HCT116 (cell line): ENCODE measurements around the gene FNDC5. TPM values are rescaled to one million over a fixed set of nuclear protein-coding genes. Genes with fewer than 3 reads are reported as not detected.

Source experiments
- ATAC-seq: fragments of 200-7000 bp; cut with Tn5 transposase; 2 replicates; pipeline ENCODE4 v1.9.1; 2020; ENCODE audit warnings: mild to moderate bottlenecking, moderate library complexity
- BruUV-seq: library from RNA; stranded (reverse); fragments of 400-500 nt; replicated peaks from 2 replicates; lab custom pipeline; 2021; lab: Mats Ljungman, UMichigan
- CTCF ChIA-PET: fragments of 300-600 bp; sonication (Branson Sonifier 250); formaldehyde crosslinking; loops from one replicate; lab custom pipeline; 2021; ENCODE audit warnings: antibody characterized with exemption; lab: Charles Lee
- POLR2A ChIA-PET: fragments of 300-600, 350-600 bp; sonication (Branson Sonifier 250); formaldehyde crosslinking; loops from one replicate; lab custom pipeline; 2021; ENCODE audit warnings: antibody characterized with exemption; lab: Charles Lee
- RAD21 ChIA-PET, 2 experiments: fragments of 300-600 bp; sonication (Branson Sonifier 250); formaldehyde crosslinking; loops; one replicate each; lab custom pipeline; 2023; ENCODE audit warnings: low total read pairs in 2 of 2; ENCODE audit not compliant: uncharacterized antibody in 2 of 2, unreplicated experiment in 2 of 2, low non-redundant PET in 1 of 2; lab: Charles Lee
- DNase-seq: peaks from one replicate; pipeline ENCODE4 v3.0.0-alpha.2; 2010; ENCODE audit warnings: low read depth, low spot score
- H2AFZ ChIP-seq: fragments of 200-600 bp; shearing (Covaris generic), sonication (generic); 2 replicates; pipeline ENCODE4 v1.6.1; 2017; ENCODE audit warnings: low read depth, mixed run types, mixed read lengths, antibody characterized with exemption, low read length; ENCODE audit not compliant: poor library complexity, severe bottlenecking
- H3K27ac ChIP-seq: 2 replicates; pipeline ENCODE4 v1.5.1; 2012; ENCODE audit warnings: low read depth, low read length
- H3K27me3 ChIP-seq: fragments of 200-600 bp; sonication (generic); 2 replicates; pipeline ENCODE4 v1.6.1; 2016; ENCODE audit warnings: mixed run types, low read length, mixed read lengths; ENCODE audit not compliant: insufficient read depth
- H3K36me3 ChIP-seq, 2 experiments: fragments of 200-500 bp in 1 of 2; fragments of 200-600 bp in 1 of 2; sonication (Bioruptor generic) in 1 of 2; sonication (generic) in 1 of 2; 2 replicates each; pipeline versions ENCODE4 v1.5.1 to v1.6.1; 2014 to 2016; ENCODE audit warnings: low read length in 2 of 2, inconsistent platforms in 1 of 2, mixed read lengths in 1 of 2, mixed run types in 1 of 2; ENCODE audit not compliant: insufficient read depth in 2 of 2, control insufficient read depth in 1 of 2
- H3K4me1 ChIP-seq, 2 experiments: fragments of 200-600 bp in 1 of 2; sonication (generic) in 1 of 2; 2 replicates each; pipeline versions ENCODE4 v1.5.1 to v1.6.1; 2012 to 2017; ENCODE audit warnings: low read length in 2 of 2, inconsistent platforms in 1 of 2, mild to moderate bottlenecking in 1 of 2, mixed read lengths in 1 of 2, mixed run types in 1 of 2, moderate library complexity in 1 of 2; ENCODE audit not compliant: insufficient read depth in 2 of 2, control insufficient read depth in 1 of 2
- H3K4me2 ChIP-seq: fragments of 200-600 bp; sonication (generic); 2 replicates; pipeline ENCODE4 v1.6.1; 2017; ENCODE audit warnings: mixed run types, low read length, mixed read lengths
- H3K4me3 ChIP-seq, 2 experiments: fragments of 200-600 bp in 1 of 2; sonication (generic) in 1 of 2; replicated peaks in 1 of 2; 2 replicates each; pipeline ENCODE4 v1.5.1; 2011 to 2016; ENCODE audit warnings: low read length in 2 of 2, control low read depth in 1 of 2, low read depth in 1 of 2, mild to moderate bottlenecking in 1 of 2, mixed read lengths in 1 of 2, mixed run types in 1 of 2
- H3K79me2 ChIP-seq: fragments of 200-600 bp; sonication (generic); 2 replicates; pipeline ENCODE4 v1.6.1; 2017; ENCODE audit warnings: mild to moderate bottlenecking, mixed run types, low read length, moderate library complexity, mixed read lengths; ENCODE audit not compliant: insufficient read depth
- H3K9ac ChIP-seq: fragments of 200-600 bp; sonication (generic); 2 replicates; pipeline ENCODE4 v1.6.1; 2016; ENCODE audit warnings: low read length, mixed read lengths
- H3K9me2 ChIP-seq: fragments of 200-600 bp; sonication (generic), shearing (Covaris generic); 2 replicates; pipeline ENCODE4 v1.6.1; 2017; ENCODE audit warnings: mixed run types, mild to moderate bottlenecking, moderate library complexity; ENCODE audit not compliant: insufficient read depth
- H3K9me3 ChIP-seq, 2 experiments: fragments of 200-500 bp in 1 of 2; fragments of 200-600 bp in 1 of 2; sonication (Bioruptor generic) in 1 of 2; sonication (generic) in 1 of 2; 2 replicates each; pipeline ENCODE4 v1.6.1; 2014 to 2017; ENCODE audit warnings: low read length in 2 of 2, mixed read lengths in 2 of 2, inconsistent platforms in 1 of 2, low read depth in 1 of 2, mild to moderate bottlenecking in 1 of 2, mixed run types in 1 of 2, moderate library complexity in 1 of 2; ENCODE audit not compliant: control insufficient read depth in 1 of 2, insufficient read depth in 1 of 2
- H4K20me1 ChIP-seq: fragments of 200-600 bp; sonication (generic), shearing (Covaris generic); 2 replicates; pipeline ENCODE4 v1.6.1; 2017; ENCODE audit warnings: mixed run types, mild to moderate bottlenecking, moderate library complexity; ENCODE audit not compliant: insufficient read depth
- CBX3 ChIP-seq: IDR thresholded peaks from 2 replicates; pipeline ENCODE4 v1.6.1; 2012; ENCODE audit warnings: low read depth
- EGR1 ChIP-seq: IDR thresholded peaks from 2 replicates; pipeline ENCODE4 v1.6.1; 2012; ENCODE audit warnings: low read depth
- EZH2phosphoT487 ChIP-seq: fragments of 200-600 bp; IDR thresholded peaks from 2 replicates; pipeline ENCODE4 v1.6.1; 2018; ENCODE audit warnings: antibody characterized with exemption, borderline replicate concordance
- FOSL1 ChIP-seq: IDR thresholded peaks from 2 replicates; pipeline ENCODE4 v1.6.1; 2012; ENCODE audit warnings: low read depth
- intact Hi-C: fragments of 100-400 bp; cut with micrococcal nuclease; formaldehyde crosslinking; loops from 2 replicates; pipeline ENCODE4 v1.10.0; 2022
- total RNA-seq: library from RNA; stranded (reverse); gene quantifications from one replicate; pipeline ENCODE4 v1.2.1, GENCODE V29; 2021; ENCODE audit not compliant: unreplicated experiment
- TF ChIP-seq, protein P1 (sequence below): IDR thresholded peaks from 2 replicates; pipeline ENCODE4 v1.6.1; 2011; ENCODE audit warnings: mild to moderate bottlenecking, low read length, moderate library complexity; ENCODE audit not compliant: insufficient replicate concordance; ENCODE audit errors: extremely low read depth
- TF ChIP-seq, protein P2 (sequence below): IDR thresholded peaks from 2 replicates; pipeline ENCODE4 v1.6.1; 2012; ENCODE audit warnings: low read depth

The FNDC5 gene
- total RNA-seq, 1 experiment from 2014 or later: not detected

DNA sequence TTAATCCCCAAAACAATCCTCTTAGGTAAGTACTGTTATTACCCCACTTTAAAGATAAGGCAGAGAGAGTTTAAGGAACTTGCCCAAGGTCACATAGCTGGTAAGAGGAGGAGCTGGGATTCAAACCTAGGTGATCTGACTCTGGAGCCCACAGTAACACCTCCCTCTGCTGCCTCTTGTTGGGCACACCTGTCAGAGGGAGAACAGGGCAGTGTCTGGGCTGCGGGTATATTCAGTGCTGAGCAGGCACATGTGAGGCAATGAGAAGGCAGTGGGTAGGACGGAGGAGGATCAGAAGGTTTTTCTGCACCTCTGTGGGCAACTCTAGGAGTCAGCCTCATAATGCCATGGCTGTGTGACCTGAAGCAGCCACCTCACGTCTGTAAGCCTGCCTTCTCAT lies 17.4 kb upstream of the FNDC5 start:
- TF ChIP-seq, protein P1, sequence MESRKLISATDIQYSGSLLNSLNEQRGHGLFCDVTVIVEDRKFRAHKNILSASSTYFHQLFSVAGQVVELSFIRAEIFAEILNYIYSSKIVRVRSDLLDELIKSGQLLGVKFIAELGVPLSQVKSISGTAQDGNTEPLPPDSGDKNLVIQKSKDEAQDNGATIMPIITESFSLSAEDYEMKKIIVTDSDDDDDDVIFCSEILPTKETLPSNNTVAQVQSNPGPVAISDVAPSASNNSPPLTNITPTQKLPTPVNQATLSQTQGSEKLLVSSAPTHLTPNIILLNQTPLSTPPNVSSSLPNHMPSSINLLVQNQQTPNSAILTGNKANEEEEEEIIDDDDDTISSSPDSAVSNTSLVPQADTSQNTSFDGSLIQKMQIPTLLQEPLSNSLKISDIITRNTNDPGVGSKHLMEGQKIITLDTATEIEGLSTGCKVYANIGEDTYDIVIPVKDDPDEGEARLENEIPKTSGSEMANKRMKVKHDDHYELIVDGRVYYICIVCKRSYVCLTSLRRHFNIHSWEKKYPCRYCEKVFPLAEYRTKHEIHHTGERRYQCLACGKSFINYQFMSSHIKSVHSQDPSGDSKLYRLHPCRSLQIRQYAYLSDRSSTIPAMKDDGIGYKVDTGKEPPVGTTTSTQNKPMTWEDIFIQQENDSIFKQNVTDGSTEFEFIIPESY: no peak
- no peak for TF ChIP-seq CBX3
- TF ChIP-seq, all 23 proteins: peak for 0
- Histone ChIP-seq H3K9me2 (no peaks in the 10 kb centered on the region), H2AFZ (no peak overlapping the region), H3K9ac (no peak overlapping the region), H3K27ac (no peak overlapping the region), H3K27me3 (no peaks in the 10 kb centered on the region), H3K4me2 (no peak overlapping the region), H3K4me3 (no peak overlapping the region), H3K36me3 (no peaks in the 10 kb centered on the region), H4K20me1 (no peaks in the 10 kb centered on the region), H3K79me2 (no peaks in the 10 kb centered on the region), H3K4me1 (peaks cover 0 to 6% of the 10 kb centered on the region in 2 experiments; a peak in 1 of 4 replicates), H3K9me3 (no peaks in the 10 kb centered on the region)
- DNase-seq (no peak), ATAC-seq (no peak)
- intact Hi-C loops: no loop called here
- ChIA-PET CTCF (interaction anchor here (1.3 kb wide), 1 partner anchor 198 kb away, joined by 3 read pairs; no protein-coding TSS in a partner anchor), POLR2A (no interaction called here), RAD21 (no interaction called here)
- BruUV-seq: no TSS peak

DNA sequence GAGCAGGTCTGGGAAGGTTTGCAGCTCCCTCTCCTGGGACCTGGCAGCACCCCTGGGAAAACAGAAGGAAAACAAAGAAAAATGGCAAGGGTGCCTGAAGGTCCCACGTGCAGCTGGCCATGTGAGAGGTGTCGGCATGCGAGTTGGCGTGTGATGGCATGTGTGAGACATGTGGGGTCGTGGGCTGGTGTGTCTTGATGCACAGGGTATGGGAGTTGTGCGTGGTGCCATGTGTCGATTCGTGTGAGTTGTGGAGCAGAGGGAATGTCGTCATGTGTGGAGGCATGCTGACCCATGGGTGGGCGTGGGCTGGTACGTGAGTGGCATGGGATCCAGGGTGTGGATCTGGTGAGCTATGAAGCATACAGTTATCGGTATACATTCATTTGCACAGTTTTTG lies 16.9 kb upstream of the FNDC5 start:
- ATAC-seq (no peak), DNase-seq (no peak)
- intact Hi-C loops: no loop called here
- Histone ChIP-seq H3K9me3 (no peaks in the 10 kb centered on the region), H4K20me1 (no peaks in the 10 kb centered on the region), H3K79me2 (no peaks in the 10 kb centered on the region), H3K27me3 (no peaks in the 10 kb centered on the region), H3K27ac (no peak overlapping the region), H3K36me3 (no peaks in the 10 kb centered on the region), H2AFZ (no peak overlapping the region), H3K4me3 (no peak overlapping the region), H3K4me2 (no peak overlapping the region), H3K4me1 (peaks cover 0 to under 1% of the 10 kb centered on the region in 2 experiments; a peak in 1 of 4 replicates), H3K9me2 (no peaks in the 10 kb centered on the region), H3K9ac (no peak overlapping the region)
- BruUV-seq: no TSS peak
- RAD21 ChIA-PET: no interaction called here
- CTCF ChIA-PET: interaction anchor here (1.8 kb wide), 1 partner anchor 199 kb away, joined by 5 read pairs; no protein-coding TSS in a partner anchor
- no peak for TF ChIP-seq EZH2phosphoT487
- TF ChIP-seq, protein P2, sequence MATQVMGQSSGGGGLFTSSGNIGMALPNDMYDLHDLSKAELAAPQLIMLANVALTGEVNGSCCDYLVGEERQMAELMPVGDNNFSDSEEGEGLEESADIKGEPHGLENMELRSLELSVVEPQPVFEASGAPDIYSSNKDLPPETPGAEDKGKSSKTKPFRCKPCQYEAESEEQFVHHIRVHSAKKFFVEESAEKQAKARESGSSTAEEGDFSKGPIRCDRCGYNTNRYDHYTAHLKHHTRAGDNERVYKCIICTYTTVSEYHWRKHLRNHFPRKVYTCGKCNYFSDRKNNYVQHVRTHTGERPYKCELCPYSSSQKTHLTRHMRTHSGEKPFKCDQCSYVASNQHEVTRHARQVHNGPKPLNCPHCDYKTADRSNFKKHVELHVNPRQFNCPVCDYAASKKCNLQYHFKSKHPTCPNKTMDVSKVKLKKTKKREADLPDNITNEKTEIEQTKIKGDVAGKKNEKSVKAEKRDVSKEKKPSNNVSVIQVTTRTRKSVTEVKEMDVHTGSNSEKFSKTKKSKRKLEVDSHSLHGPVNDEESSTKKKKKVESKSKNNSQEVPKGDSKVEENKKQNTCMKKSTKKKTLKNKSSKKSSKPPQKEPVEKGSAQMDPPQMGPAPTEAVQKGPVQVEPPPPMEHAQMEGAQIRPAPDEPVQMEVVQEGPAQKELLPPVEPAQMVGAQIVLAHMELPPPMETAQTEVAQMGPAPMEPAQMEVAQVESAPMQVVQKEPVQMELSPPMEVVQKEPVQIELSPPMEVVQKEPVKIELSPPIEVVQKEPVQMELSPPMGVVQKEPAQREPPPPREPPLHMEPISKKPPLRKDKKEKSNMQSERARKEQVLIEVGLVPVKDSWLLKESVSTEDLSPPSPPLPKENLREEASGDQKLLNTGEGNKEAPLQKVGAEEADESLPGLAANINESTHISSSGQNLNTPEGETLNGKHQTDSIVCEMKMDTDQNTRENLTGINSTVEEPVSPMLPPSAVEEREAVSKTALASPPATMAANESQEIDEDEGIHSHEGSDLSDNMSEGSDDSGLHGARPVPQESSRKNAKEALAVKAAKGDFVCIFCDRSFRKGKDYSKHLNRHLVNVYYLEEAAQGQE: no peak
- TF ChIP-seq EGR1: no peak
- no peak for TF ChIP-seq FOSL1
- POLR2A ChIA-PET: no interaction called here
